ENCODE data around the gene SCN9A. TPM values are rescaled to one million over a fixed set of nuclear protein-coding genes. Genes with fewer than 3 reads are reported as not detected.

SCN9A gene
- total RNA-seq, 4 donors from 2014 or later = 1.5 to 14.2 (median 4.6) TPM

DNA sequence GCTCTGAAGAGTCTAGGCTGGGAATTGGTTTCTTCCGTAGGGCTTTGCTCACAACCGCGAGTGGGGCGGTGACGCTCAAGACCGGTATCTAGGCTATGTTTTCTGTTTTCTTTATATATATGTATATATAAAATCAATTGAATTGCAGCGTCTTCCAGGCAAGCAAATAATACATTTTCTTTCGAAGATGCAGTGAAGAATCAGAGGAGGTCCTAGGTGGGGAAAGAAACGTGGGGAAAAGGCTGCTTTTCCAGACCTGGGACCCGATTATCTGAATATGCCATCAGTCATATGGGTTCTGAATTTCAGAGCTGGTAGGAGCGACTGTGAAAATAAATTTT is 714 bp upstream of the SCN9A start:
- no peak for TF ChIP-seq POLR2A (IDR thresholded peaks at IDR 0.05)
- TF ChIP-seq, protein P1, sequence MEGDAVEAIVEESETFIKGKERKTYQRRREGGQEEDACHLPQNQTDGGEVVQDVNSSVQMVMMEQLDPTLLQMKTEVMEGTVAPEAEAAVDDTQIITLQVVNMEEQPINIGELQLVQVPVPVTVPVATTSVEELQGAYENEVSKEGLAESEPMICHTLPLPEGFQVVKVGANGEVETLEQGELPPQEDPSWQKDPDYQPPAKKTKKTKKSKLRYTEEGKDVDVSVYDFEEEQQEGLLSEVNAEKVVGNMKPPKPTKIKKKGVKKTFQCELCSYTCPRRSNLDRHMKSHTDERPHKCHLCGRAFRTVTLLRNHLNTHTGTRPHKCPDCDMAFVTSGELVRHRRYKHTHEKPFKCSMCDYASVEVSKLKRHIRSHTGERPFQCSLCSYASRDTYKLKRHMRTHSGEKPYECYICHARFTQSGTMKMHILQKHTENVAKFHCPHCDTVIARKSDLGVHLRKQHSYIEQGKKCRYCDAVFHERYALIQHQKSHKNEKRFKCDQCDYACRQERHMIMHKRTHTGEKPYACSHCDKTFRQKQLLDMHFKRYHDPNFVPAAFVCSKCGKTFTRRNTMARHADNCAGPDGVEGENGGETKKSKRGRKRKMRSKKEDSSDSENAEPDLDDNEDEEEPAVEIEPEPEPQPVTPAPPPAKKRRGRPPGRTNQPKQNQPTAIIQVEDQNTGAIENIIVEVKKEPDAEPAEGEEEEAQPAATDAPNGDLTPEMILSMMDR (IDR thresholded peaks at IDR 0.05) = no peak
- Histone ChIP-seq H3K27me3 (peaks cover 0 to 12% of the 10 kb centered on the region in 2 donors), H3K27ac (no peak overlapping the region), H3K9me3 (no peaks in the 10 kb centered on the region), H3K4me1 (no peaks in the 10 kb centered on the region), H3K36me3 (no peaks in the 10 kb centered on the region), H3K4me3 (peak overlapping the region; percentile 18 to 48)
- DNase-seq = no peak
- intact Hi-C loops (cut with DNase I; ENCODE audit: low total_unique reads) = no loop called here

DNA sequence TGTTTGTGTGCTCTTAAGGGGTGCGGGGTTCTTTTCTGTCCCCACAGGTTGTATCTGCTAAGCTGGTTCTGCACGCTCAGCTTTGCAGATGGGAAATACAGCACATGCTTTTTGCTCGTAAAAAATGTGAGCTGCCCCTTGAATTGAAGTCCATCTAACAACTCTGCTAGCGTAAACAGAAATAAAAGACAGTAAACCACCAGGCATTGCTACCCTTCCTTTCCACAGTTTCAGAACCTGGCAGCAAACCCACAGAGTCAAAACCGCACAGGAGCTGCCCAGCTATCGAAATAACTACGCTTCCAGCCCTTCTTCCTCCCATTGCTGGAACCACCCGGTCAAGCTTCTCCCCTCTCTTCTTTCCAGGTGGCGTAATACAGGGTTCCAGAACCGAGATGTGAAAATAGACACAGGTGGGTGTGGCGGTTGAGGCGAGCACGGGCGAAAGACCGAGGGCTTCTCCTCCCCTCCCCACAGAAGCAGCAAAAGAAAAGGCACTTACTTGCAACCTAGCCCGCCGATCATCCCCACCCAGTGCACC is 479 bp downstream of the SCN9A start:
- intact Hi-C loops (cut with DNase I; ENCODE audit: low total_unique reads) = no loop called here
- no peaks in the 10 kb centered on the region for H3K9me3 ChIP-seq
- no peak for DNase-seq
- no peaks in the 10 kb centered on the region for H3K4me1 ChIP-seq
- no peak overlapping the region for H3K27ac ChIP-seq
- TF ChIP-seq POLR2A (IDR thresholded peaks at IDR 0.05) = no peak
- TF ChIP-seq, protein P1 (IDR thresholded peaks at IDR 0.05) = no peak
- H3K27me3 ChIP-seq = peaks cover 0 to 12% of the 10 kb centered on the region in 2 donors
- H3K36me3 ChIP-seq = no peaks in the 10 kb centered on the region
- H3K4me3 ChIP-seq = peak overlapping the region; percentile 18 to 48

DNA sequence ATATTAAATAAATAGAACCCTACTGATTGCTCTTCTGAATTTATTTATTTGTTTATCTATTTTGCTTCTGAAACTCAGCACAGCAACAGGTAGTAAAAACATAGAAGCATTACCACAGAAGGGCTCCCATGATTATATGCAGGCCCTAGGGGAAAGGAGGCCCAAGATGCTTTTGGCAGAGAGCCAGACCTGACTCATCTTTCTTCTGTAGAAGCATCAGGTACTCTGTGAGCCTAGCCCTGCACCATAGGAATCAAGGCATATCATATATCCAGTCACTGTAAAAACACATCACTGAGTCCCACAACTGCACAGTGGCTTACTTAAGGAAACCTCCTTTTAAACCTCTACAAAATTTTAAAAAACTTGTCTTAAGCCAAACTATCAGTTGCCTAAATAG is 1.8 kb downstream of the SCN9A start:
- no peak for TF ChIP-seq POLR2A (IDR thresholded peaks at IDR 0.05)
- TF ChIP-seq, protein P1 (IDR thresholded peaks at IDR 0.05) = no peak
- DNase-seq = no peak
- Histone ChIP-seq H3K4me3 (no peak overlapping the region), H3K27me3 (peaks cover 0 to 17% of the 10 kb centered on the region in 2 donors), H3K27ac (no peak overlapping the region), H3K4me1 (no peaks in the 10 kb centered on the region), H3K9me3 (no peaks in the 10 kb centered on the region), H3K36me3 (no peaks in the 10 kb centered on the region)
- intact Hi-C loops (cut with DNase I; ENCODE audit: low total_unique reads) = no loop called here

DNA sequence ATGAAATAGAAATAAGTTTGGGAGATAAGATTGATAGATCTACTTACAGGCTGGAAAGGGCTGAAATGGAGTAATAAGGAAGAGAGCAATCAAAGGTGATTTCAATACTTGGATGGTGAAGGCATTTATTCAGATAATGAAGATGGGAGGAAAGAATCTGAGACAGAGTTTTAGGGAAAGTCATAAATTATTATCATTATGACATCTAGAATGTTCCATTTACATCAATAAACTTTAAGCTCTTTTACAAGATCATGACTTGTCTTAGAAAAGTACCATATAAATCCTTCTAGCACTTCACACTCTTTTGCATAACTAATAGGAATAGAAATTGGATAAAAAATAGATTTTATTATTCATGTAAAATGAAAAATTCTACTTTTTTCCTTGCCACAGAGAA is 2.2 kb downstream of the SCN9A start:
- H3K27ac ChIP-seq = no peak overlapping the region
- intact Hi-C loops (cut with DNase I; ENCODE audit: low total_unique reads) = no loop called here
- H3K4me3 ChIP-seq = no peak overlapping the region
- no peaks in the 10 kb centered on the region for H3K9me3 ChIP-seq
- TF ChIP-seq, protein P1 (IDR thresholded peaks at IDR 0.05) = no peak
- TF ChIP-seq POLR2A (IDR thresholded peaks at IDR 0.05) = no peak
- H3K27me3 ChIP-seq = peaks cover 0 to 17% of the 10 kb centered on the region in 2 donors
- no peaks in the 10 kb centered on the region for H3K4me1 ChIP-seq
- DNase-seq = no peak
- no peaks in the 10 kb centered on the region for H3K36me3 ChIP-seq

DNA sequence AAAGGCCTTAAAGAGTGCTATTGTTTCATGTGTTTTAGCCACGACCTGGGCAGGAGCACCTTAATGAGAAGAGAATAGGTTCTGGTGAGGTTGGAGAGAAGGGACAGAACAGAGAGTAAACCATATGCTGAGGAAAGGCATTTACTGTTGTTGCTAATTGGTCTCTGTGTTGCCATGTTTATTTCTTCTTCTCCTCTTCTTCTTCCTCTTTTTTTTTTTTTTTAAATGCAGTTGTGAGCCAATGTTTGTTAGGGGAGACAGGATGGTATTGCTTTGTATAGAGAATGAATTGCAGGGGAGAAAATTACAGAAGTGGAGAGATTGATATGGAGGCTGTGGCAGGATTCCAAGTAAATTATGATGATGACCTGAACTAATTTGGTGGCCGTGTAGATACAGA is 2.6 kb downstream of the SCN9A start:
- H3K27ac ChIP-seq = no peak overlapping the region
- no peaks in the 10 kb centered on the region for H3K9me3 ChIP-seq
- no peak for TF ChIP-seq POLR2A (IDR thresholded peaks at IDR 0.05)
- TF ChIP-seq, protein P1 (IDR thresholded peaks at IDR 0.05) = no peak
- H3K4me1 ChIP-seq = no peaks in the 10 kb centered on the region
- no peaks in the 10 kb centered on the region for H3K36me3 ChIP-seq
- H3K4me3 ChIP-seq = no peak overlapping the region
- intact Hi-C loops (cut with DNase I; ENCODE audit: low total_unique reads) = no loop called here
- DNase-seq = no peak
- peaks cover 0 to 17% of the 10 kb centered on the region in 2 donors for H3K27me3 ChIP-seq

Data from uterus (tissue), 4 donors.